Nasal cavity respiratory epithelium epithelial cell of viscerocranial mucosa (primary cell): ENCODE measurements around the gene KCTD13. TPM values are rescaled to one million over a fixed set of nuclear protein-coding genes. Genes with fewer than 3 reads are reported as not detected.

Source experiments
- total RNA-seq: library from RNA; depleted of rRNA; stranded (reverse); fragments of >200 nt; gene quantifications from 2 replicates; pipeline ENCODE4 v1.2.3, GENCODE V29; 2014

The KCTD13 gene
- total RNA-seq: 9.2 and 13.3 TPM in 2 replicates

GRCh38 chr16:29925781-29926710, at the start of gene KCTD13:
Gene KCTD13, minus strand, starts transcription at chr16:29926226. Its CDS starts 193 bp downstream, at chr16:29926033.

GRCh38 chr16:29973384-29974246, 47.6 kb upstream of the KCTD13 start, which contains the start of gene TAOK2:
Gene TAOK2, plus strand, starts transcription at chr16:29973868. Its CDS starts 3,905 bp downstream, at chr16:29977773.

DNA sequence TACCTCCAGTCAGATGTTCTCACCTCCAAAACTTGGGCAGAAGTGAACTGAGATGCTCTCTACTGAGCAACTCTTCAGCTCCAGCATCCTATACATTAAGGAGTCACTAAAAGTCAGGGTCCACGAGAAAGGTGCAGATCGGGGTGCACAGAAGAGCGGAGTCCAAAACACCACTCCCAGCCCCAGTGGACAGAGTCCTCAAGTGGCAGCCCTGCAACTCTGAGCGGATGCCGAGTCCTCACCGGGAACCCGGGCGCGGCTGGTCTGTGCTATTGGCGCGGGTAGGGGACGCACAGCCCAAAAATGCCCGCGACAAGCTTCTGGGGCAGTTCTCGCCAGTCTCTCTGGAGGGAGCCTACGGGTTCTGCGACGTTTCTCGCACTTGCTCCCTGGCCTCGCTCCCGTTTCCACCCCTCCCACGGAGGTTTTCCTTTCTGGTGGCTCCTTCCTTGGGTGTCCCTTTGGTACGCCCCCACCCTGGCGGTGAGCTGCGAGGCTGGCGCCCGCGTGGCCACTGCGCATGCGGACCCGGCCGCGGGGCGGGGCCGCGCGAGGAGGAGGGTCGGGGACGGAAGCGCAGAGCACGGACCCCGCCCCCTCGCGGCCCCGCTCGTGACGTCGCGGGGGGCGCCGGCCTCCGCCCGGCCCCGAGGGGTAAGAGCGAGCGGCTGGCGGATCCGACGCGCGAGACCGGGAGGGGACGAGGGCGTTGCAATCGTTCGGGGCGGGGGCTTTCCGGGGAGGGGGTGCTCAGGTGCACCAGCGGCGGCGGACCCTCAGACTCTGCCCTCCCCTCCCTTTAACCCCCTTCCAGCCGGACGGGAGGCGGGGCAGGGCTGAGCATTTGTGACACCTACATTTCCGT, 35.7 kb upstream of the KCTD13 start, which contains the start of gene TMEM219:
TSS of gene TMEM219 (plus strand) at position 601 of the 865 bp plus-strand sequence. CDS start 1,065 bp downstream, outside the sequence.

GRCh38 chr16:29900102-29900887, 25.7 kb downstream of the KCTD13 start, which contains the start of gene ASPHD1:
Gene ASPHD1, plus strand, starts transcription at chr16:29900488. Its CDS starts 484 bp downstream, at chr16:29900972.

DNA sequence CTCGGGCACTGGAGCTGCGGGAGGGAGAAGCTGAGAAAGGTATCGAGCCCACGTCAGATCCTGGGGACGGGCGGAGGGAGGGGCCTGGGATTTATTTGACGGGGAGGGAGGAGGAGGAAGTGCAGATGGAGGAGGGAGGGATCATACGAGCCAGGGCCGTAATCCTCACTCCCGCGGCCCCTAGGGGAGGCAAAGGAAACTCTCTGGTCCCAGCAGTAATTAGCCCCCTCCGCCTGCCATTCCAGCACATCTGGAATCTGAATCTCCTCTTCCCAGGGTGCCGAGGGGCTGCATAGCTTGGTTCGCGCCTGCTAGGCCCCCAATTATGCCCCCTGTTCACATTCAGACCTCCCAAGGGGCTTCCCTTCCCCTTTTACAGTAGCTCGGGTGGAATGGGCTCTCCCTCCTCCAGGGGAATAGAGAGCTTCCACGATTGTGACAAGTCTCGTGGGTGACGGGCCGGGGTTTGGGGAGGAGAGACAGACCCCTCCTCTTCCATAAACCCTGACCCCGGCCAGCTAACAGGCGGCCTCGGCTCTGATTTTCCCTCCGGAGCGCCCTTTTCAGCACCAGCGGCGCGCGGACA, 26.4 kb downstream of the KCTD13 start, which contains the start of gene SEZ6L2:
TSS of gene SEZ6L2 (minus strand) at position 35 of the 586 bp plus-strand sequence. CDS start 531 bp downstream, outside the sequence.

DNA sequence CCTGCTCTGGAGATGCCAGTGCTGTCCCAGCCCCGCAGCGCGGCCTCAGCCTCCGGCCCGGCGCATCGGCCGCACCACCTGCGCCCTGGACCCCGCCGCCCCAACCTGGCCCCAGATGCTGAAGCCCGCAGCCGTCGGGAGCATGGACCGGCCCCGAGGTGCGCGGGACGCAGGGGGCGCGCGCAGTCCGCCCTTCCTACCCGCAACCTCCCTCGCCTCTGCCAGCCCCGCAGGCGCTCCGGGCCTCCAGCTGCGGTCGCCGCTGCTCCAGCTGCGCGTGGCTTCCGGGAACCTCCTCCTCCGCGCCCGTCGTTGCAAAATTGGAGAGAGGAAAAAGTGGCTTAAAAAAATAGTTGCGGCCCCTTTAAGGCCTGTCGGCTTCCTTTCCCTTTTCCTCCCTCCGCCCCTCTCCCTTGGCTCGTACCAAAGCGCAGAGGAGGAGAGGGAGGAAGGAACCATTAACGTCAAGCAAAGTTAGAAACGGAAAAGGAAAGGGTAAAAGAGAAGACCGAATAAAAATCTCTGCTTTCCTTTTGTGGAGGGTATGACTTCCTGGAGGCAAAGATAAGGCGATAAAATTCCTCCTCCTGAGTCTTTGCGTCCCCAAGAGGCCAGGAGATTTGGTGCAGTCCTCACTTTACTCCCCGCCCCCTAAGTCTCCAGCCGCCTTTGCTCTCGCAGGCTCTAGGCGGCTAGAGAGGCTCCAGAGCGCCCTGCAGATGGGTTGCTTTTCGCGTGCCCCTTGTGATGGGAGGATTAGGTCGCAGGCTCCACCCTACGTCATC, 63.0 kb downstream of the KCTD13 start, which contains the start of gene CDIPT:
TSS of gene CDIPT (minus strand) at position 343 of the 785 bp plus-strand sequence. CDS start 369 bp downstream, outside the sequence.

Other genes with a start within 250 kb of the KCTD13 start
- gene QPRT, start 247.0 kb downstream of the KCTD13 start, total RNA-seq: under 0.01 and 0.28 TPM in 2 replicates
- not detected in 2 replicates for gene C16orf54, start 180.2 kb downstream of the KCTD13 start, total RNA-seq
- not detected in 2 replicates for gene ZG16, start 148.0 kb downstream of the KCTD13 start, total RNA-seq
- gene KIF22, start 135.5 kb downstream of the KCTD13 start, total RNA-seq: 7.0 and 13.0 TPM in 2 replicates
- gene MAZ, start 119.7 kb downstream of the KCTD13 start, total RNA-seq: 151 and 243 TPM in 2 replicates
- not detected in 2 replicates for gene PRRT2, start 114.0 kb downstream of the KCTD13 start, total RNA-seq
- 13.9 and 21.5 TPM in 2 replicates for gene PAGR1, start 110.1 kb downstream of the KCTD13 start, total RNA-seq
- 74.2 and 246 TPM in 2 replicates for gene MVP, start 105.8 kb downstream of the KCTD13 start, total RNA-seq
- 45.5 and 62.7 TPM in 2 replicates for gene CDIPT, start 63.0 kb downstream of the KCTD13 start, total RNA-seq
- 4.8 and 18.9 TPM in 2 replicates for gene SEZ6L2, start 26.7 kb downstream of the KCTD13 start, total RNA-seq
- 1.6 and 4.4 TPM in 2 replicates for gene ASPHD1, start 25.7 kb downstream of the KCTD13 start, total RNA-seq
- gene TMEM219, start 35.9 kb upstream of the KCTD13 start, total RNA-seq: 49.9 and 50.0 TPM in 2 replicates
- gene TAOK2, start 47.6 kb upstream of the KCTD13 start, total RNA-seq: 20.5 and 43.8 TPM in 2 replicates
- 8.2 and 11.7 TPM in 2 replicates for gene HIRIP3, start 69.4 kb upstream of the KCTD13 start, total RNA-seq
- gene INO80E, start 70.0 kb upstream of the KCTD13 start, total RNA-seq: 14.4 and 19.4 TPM in 2 replicates
- 0.21 TPM in 1 of 2 replicates, not detected in the other for gene DOC2A, start 84.8 kb upstream of the KCTD13 start, total RNA-seq
- gene C16orf92, start 97.0 kb upstream of the KCTD13 start, total RNA-seq: not detected in 2 replicates
- not detected in 2 replicates for gene TLCD3B, start 105.0 kb upstream of the KCTD13 start, total RNA-seq
- gene ALDOA, start 139.5 kb upstream of the KCTD13 start, total RNA-seq: 295 and 817 TPM in 2 replicates
- gene PPP4C, start 149.8 kb upstream of the KCTD13 start, total RNA-seq: 136 and 178 TPM in 2 replicates
- gene TBX6, start 165.7 kb upstream of the KCTD13 start, total RNA-seq: 0.34 and 0.85 TPM in 2 replicates
- 5.1 and 14.5 TPM in 2 replicates for gene YPEL3, start 170.0 kb upstream of the KCTD13 start, total RNA-seq
- gene GDPD3, start 187.3 kb upstream of the KCTD13 start, total RNA-seq: 1.8 and 3.8 TPM in 2 replicates
- 7.1 and 7.2 TPM in 2 replicates for gene MAPK3, start 197.0 kb upstream of the KCTD13 start, total RNA-seq